ENCODE measurements around the gene YARS2.
"Not testable (repeated sequence)": the region's sequence is repeated elsewhere in the genome, so short reads cannot be mapped to it uniquely, and the experiment has no call there.

The YARS2 gene

DNA sequence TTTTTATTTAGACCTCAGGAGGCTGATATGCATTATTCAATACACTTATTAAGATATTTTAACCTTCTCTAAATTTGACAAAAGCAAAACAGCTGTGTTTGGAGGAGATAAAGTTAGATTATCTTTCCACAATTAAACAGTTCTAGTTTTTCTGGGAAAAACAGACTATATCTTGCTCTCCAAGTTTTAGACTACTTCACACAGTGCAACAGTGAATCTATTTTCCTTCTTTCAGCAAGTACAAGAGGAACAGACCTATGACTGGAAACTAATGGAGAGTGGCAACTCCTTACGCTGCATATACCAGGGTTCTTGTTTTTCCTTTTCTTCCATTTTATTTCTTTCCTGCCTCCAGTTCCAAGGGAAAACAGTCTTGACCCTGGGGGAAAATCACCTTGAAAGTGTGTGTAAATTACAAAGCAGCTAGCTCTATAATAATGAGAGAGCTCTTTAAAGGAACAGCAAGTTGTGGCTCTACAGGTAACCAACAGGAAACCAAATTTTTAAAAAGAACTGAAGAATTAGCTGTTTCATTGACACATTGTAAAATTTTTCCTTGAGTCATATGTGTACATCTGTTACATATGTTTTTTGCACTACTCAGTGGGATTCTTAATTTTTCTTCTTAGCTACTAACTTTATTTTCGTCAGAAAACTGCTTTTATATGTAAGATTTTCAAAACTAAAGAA, 49.2 kb downstream of the YARS2 start:
- Histone ChIP-seq H3K27me3 (replicated peaks) (no peaks in the 10 kb centered on the region), H3K4me3 (ENCODE audit: low read depth, low read length) (no peak overlapping the region), H3K36me3 (replicated peaks) (peaks cover 12% of the 10 kb centered on the region), H3K27ac (no peak overlapping the region)
- in situ Hi-C loops (cut with HindIII; ENCODE audit: low pct_ligation_motif_present, low sequenced_read_pairs): no loop called here
- TF ChIP-seq, protein P1, sequence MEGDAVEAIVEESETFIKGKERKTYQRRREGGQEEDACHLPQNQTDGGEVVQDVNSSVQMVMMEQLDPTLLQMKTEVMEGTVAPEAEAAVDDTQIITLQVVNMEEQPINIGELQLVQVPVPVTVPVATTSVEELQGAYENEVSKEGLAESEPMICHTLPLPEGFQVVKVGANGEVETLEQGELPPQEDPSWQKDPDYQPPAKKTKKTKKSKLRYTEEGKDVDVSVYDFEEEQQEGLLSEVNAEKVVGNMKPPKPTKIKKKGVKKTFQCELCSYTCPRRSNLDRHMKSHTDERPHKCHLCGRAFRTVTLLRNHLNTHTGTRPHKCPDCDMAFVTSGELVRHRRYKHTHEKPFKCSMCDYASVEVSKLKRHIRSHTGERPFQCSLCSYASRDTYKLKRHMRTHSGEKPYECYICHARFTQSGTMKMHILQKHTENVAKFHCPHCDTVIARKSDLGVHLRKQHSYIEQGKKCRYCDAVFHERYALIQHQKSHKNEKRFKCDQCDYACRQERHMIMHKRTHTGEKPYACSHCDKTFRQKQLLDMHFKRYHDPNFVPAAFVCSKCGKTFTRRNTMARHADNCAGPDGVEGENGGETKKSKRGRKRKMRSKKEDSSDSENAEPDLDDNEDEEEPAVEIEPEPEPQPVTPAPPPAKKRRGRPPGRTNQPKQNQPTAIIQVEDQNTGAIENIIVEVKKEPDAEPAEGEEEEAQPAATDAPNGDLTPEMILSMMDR (IDR thresholded peaks at IDR 0.05; ENCODE audit: low read depth, low read length, missing control alignments): no peak
- DNase-seq: no peak

DNA sequence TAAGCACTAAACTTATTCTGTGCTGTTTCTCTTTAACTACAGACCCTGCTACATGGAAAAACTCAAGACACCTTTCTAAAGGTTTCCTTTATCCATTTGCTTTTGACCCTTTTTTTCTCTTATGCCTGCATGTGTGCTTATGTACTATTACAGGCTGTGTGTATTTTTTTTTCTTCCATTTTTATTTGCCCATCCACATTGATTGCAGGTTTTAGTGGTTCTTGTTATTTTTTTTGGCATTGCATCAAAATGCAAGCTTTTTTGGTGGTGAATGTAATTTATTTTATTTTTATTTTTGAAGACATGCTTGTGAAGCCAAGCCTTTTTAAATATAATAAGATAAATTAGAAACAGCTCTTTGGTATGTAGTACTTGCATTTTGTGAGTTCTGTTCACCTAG, 49.9 kb downstream of the YARS2 start:
- DNase-seq: no peak
- H3K27ac ChIP-seq: no peak overlapping the region
- H3K36me3 ChIP-seq (replicated peaks): peaks cover 5% of the 10 kb centered on the region
- in situ Hi-C loops (cut with HindIII; ENCODE audit: low pct_ligation_motif_present, low sequenced_read_pairs): no loop called here
- no peak overlapping the region for H3K4me3 ChIP-seq (ENCODE audit: low read depth, low read length)
- TF ChIP-seq, protein P1 (IDR thresholded peaks at IDR 0.05; ENCODE audit: low read depth, low read length, missing control alignments): no peak
- H3K27me3 ChIP-seq (replicated peaks): no peaks in the 10 kb centered on the region

DNA sequence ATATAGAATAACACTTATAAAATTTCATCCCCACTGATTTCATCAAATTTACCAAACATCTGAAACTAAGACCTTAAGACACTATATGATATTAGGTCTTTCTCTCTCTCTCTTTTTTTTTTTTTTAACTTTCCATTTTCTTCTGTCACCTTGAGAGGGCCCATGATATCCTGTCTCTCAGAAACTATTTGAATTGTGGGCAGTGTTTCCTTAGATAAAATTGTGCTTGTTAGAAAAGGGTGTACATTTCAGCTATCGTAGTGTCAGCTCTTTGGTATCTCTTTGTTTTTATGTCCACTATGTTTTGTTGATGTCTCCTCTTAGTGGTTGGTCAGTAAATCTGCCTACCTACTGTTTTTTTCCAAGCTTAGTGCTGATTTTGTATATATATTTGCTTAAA, 52.8 kb downstream of the YARS2 start:
- TF ChIP-seq, protein P1 (IDR thresholded peaks at IDR 0.05; ENCODE audit: low read depth, low read length, missing control alignments): no peak
- in situ Hi-C loops (cut with HindIII; ENCODE audit: low pct_ligation_motif_present, low sequenced_read_pairs): no loop called here
- Histone ChIP-seq H3K27me3 (replicated peaks) (no peaks in the 10 kb centered on the region), H3K36me3 (replicated peaks) (peaks cover 4% of the 10 kb centered on the region), H3K27ac (no peak overlapping the region), H3K4me3 (ENCODE audit: low read depth, low read length) (no peak overlapping the region)
- no peak for DNase-seq

DNA sequence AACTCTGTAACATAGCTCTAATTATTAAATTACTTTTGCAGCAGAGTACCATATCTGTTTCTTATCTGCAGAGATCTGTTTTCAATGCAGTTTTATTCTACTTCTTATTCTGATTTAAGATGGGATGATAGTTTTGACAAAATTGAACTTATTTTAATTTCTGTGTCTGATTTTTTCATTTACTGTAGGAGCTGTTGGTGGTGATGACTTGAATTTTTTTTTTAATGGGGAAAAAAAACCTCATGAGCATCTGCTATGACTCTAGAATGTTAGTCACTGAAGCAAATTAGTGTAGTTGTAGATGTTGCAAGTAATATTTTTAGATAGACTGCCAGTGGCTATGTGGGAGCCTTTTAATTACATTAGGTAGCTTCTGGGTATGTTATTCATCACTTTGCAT, 53.2 kb downstream of the YARS2 start:
- TF ChIP-seq, protein P1 (IDR thresholded peaks at IDR 0.05; ENCODE audit: low read depth, low read length, missing control alignments): no peak
- in situ Hi-C loops (cut with HindIII; ENCODE audit: low pct_ligation_motif_present, low sequenced_read_pairs): no loop called here
- H3K36me3 ChIP-seq (replicated peaks): peaks cover 4% of the 10 kb centered on the region

DNA sequence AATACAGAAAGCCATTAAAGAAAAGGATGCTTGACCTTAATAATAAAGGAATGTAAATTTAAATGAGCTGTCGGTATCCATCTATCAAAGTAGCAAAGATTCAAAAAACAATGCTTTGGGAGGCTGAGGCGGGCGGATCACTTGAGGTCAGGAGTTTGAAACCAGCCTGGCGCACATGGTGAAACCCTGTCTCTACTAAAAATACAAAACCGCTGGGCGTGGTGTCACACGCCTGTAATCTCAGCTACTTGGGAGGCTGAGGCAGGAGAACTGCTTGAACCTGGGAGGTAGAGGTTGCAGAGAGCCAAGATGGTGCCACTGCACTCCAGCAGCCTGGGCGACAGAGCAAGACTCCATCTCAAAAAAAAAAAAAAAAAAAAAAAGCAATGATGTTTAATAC, 56.3 kb downstream of the YARS2 start:
- H3K36me3 ChIP-seq (replicated peaks); H3K4me3 ChIP-seq (ENCODE audit: low read depth, low read length); H3K27ac ChIP-seq; DNase-seq; H3K27me3 ChIP-seq (replicated peaks); in situ Hi-C loops (cut with HindIII; ENCODE audit: low pct_ligation_motif_present, low sequenced_read_pairs): not testable (repeated sequence)

More for the DNA sequence above, 53.2 kb downstream of the YARS2 start:
- Histone ChIP-seq H3K4me3 (ENCODE audit: low read depth, low read length) (no peak overlapping the region), H3K27ac (no peak overlapping the region), H3K27me3 (replicated peaks) (no peaks in the 10 kb centered on the region)
- no peak for DNase-seq

DNA sequence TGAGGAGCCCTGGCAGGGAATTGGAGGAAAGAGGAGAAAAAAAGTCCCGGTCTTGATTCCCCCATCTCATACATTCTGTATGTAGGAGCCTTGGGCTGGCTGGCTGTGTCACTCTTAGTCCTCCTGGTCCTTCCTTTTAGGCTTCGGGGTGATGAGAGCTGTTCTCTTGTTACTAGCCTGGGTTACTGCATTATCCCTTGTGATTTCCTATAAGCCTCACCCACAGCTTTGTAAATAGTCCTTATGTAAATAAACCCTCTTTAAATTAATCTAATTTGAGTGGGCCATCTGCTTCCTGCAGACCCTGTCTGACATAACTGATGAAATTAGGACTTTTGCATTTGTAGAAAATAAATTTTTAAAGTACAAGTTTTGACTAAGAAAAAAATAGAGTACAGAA, 57.4 kb downstream of the YARS2 start:
- in situ Hi-C loops (cut with HindIII; ENCODE audit: low pct_ligation_motif_present, low sequenced_read_pairs): no loop called here
- Histone ChIP-seq H3K36me3 (replicated peaks) (no peaks in the 10 kb centered on the region), H3K27ac (no peak overlapping the region), H3K27me3 (replicated peaks) (no peaks in the 10 kb centered on the region), H3K4me3 (ENCODE audit: low read depth, low read length) (no peak overlapping the region)
- no peak for DNase-seq
- TF ChIP-seq, protein P1 (IDR thresholded peaks at IDR 0.05; ENCODE audit: low read depth, low read length, missing control alignments): no peak
